D721Med (cell line): ENCODE data around the gene ME1.

Experiments
- DNase-seq: peaks from one replicate; pipeline ENCODE4 v3.0.0; 2011; ENCODE audit warnings: low spot score; ENCODE audit not compliant: insufficient read length
- FAIRE-seq: peaks from 2 replicates; lab custom pipeline; 2011; peaks lifted over from hg19 to GRCh38; lab: Jason Lieb, UNC
- TF ChIP-seq, protein P1 (sequence below): IDR thresholded peaks from 2 replicates; pipeline ENCODE4 v1.5.1; 2012; ENCODE audit warnings: mild to moderate bottlenecking, control low read depth; ENCODE audit not compliant: insufficient read depth; ENCODE audit errors: missing control alignments

The ME1 gene

GRCh38 chr6:83231146-83231545 lies 199.7 kb downstream of the ME1 start:
- TF ChIP-seq, protein P1, sequence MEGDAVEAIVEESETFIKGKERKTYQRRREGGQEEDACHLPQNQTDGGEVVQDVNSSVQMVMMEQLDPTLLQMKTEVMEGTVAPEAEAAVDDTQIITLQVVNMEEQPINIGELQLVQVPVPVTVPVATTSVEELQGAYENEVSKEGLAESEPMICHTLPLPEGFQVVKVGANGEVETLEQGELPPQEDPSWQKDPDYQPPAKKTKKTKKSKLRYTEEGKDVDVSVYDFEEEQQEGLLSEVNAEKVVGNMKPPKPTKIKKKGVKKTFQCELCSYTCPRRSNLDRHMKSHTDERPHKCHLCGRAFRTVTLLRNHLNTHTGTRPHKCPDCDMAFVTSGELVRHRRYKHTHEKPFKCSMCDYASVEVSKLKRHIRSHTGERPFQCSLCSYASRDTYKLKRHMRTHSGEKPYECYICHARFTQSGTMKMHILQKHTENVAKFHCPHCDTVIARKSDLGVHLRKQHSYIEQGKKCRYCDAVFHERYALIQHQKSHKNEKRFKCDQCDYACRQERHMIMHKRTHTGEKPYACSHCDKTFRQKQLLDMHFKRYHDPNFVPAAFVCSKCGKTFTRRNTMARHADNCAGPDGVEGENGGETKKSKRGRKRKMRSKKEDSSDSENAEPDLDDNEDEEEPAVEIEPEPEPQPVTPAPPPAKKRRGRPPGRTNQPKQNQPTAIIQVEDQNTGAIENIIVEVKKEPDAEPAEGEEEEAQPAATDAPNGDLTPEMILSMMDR: no peak
- FAIRE-seq: no peak
- DNase-seq: no peak

GRCh38 chr6:83226517-83226916 lies 204.3 kb downstream of the ME1 start:
- FAIRE-seq (no peak), DNase-seq (no peak)
- TF ChIP-seq, protein P1: no peak

GRCh38 chr6:83221889-83222479 lies 208.9 kb downstream of the ME1 start:
- TF ChIP-seq, protein P1: peak; percentile 59
- no peak for DNase-seq
- FAIRE-seq: peak; percentile 89

DNA sequence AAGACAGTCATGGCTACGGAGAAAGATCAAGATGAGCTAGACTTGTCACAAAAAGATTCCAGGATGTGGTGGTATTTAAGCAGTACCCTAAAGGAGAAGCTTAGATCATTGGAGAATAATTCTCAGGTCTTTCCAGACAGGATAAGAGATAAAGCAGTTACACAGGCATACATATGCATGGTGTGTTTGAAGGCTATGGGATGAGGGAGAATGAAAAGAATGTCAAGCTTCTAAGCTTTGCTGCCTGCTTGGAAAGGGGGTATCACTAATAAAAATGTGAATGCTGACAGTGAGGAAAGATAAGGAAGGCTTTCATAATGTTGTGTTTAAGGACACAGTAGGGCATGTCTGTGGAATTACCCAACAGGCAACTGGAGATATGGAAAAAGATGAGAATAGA lies 209.6 kb downstream of the ME1 start:
- DNase-seq: no peak
- no peak for FAIRE-seq
- TF ChIP-seq, protein P1: no peak

GRCh38 chr6:83220121-83220520 lies 210.7 kb downstream of the ME1 start:
- FAIRE-seq (no peak), DNase-seq (no peak)
- TF ChIP-seq, protein P1: no peak

- TF ChIP-seq, protein P1: no peak
- no peak for DNase-seq
- FAIRE-seq: no peak
These were observed 212.2 kb downstream of the ME1 start for GRCh38 chr6:83218646-83219045.

GRCh38 chr6:83216806-83217205 lies 214.0 kb downstream of the ME1 start:
- no peak for DNase-seq
- TF ChIP-seq, protein P1: no peak
- FAIRE-seq: no peak
